Ishikawa (cell line): ENCODE results near the gene SLC44A1.

Experiments
- EGR1 ChIP-seq: IDR thresholded peaks from 2 replicates; pipeline ENCODE4 v1.6.1; 2012
- EP300 ChIP-seq: IDR thresholded peaks from 2 replicates; pipeline ENCODE4 v1.6.1; 2012; ENCODE audit warnings: borderline replicate concordance
- FOXM1 ChIP-seq: IDR thresholded peaks from 2 replicates; pipeline ENCODE4 v1.6.1; 2012; ENCODE audit warnings: low read depth, borderline replicate concordance
- MAX ChIP-seq: IDR thresholded peaks from 2 replicates; pipeline ENCODE4 v1.6.1; 2012
- NFIC ChIP-seq: IDR thresholded peaks from 2 replicates; pipeline ENCODE4 v1.6.1; 2012
- RAD21 ChIP-seq: IDR thresholded peaks from 2 replicates; pipeline ENCODE4 v1.6.1; 2012; ENCODE audit warnings: low read depth
- REST ChIP-seq: IDR thresholded peaks from 2 replicates; pipeline ENCODE4 v1.6.1; 2012; ENCODE audit warnings: low read depth, mild to moderate bottlenecking
- TAF1 ChIP-seq: IDR thresholded peaks from 2 replicates; pipeline ENCODE4 v1.6.1; 2012; ENCODE audit warnings: low read depth, mild to moderate bottlenecking
- TEAD4 ChIP-seq: IDR thresholded peaks from 2 replicates; pipeline ENCODE4 v1.6.1; 2012
- YY1 ChIP-seq: IDR thresholded peaks from 2 replicates; pipeline ENCODE4 v1.6.1; 2012; ENCODE audit warnings: low read depth
- ZBTB7A ChIP-seq: IDR thresholded peaks from 2 replicates; pipeline ENCODE4 v1.6.1; 2012; ENCODE audit warnings: low read depth
- TF ChIP-seq, protein P1 (sequence below): IDR thresholded peaks from 2 replicates; pipeline ENCODE4 v1.6.1; 2012

- TF ChIP-seq TAF1: no peak
- TF ChIP-seq MAX: no peak
- TF ChIP-seq, protein P1, sequence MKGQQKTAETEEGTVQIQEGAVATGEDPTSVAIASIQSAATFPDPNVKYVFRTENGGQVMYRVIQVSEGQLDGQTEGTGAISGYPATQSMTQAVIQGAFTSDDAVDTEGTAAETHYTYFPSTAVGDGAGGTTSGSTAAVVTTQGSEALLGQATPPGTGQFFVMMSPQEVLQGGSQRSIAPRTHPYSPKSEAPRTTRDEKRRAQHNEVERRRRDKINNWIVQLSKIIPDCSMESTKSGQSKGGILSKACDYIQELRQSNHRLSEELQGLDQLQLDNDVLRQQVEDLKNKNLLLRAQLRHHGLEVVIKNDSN: no peak
- TF ChIP-seq TEAD4: no peak
- no peak for TF ChIP-seq REST
- TF ChIP-seq NFIC: no peak
- TF ChIP-seq YY1: no peak
- TF ChIP-seq EP300: no peak
- no peak for TF ChIP-seq FOXM1
- TF ChIP-seq RAD21: no peak
- TF ChIP-seq ZBTB7A: no peak
- TF ChIP-seq EGR1: no peak
These were observed 146.4 kb downstream of the SLC44A1 start for GRCh38 chr9:105390871-105391270.
